Naive thymus-derived CD4-positive, alpha-beta T cell (primary cell): ENCODE measurements around the gene SPAG16. TPM values are rescaled to one million over a fixed set of nuclear protein-coding genes. Genes with fewer than 3 reads are reported as not detected.

Experiments used
- ATAC-seq: fragments of 150-1000 bp; cut with Tn5 transposase; 2 replicates; pipeline ENCODE4 v1.10.0; 2021; ENCODE audit warnings: mild to moderate bottlenecking, moderate library complexity
- CTCF ChIA-PET: fragments of 350-600 bp; sonication (Branson Sonifier 250); formaldehyde crosslinking; loops from one replicate; lab custom pipeline; 2021; ENCODE audit warnings: antibody characterized with exemption; lab: Charles Lee
- POLR2A ChIA-PET: fragments of 350-600 bp; sonication (Branson Sonifier 250); formaldehyde crosslinking; loops from one replicate; lab custom pipeline; 2021; ENCODE audit warnings: antibody characterized with exemption, inconsistent platforms; lab: Charles Lee
- DNase-seq, 9 donors: peaks; one replicate each; pipeline versions ENCODE4 v3.0.0 to v3.0.0-alpha.2; 2020 to 2022; ENCODE audit warnings: mixed read lengths in 1 of 9
- H3K27ac ChIP-seq: one replicate; pipeline ENCODE4 v1.7.0; 2013; ENCODE audit warnings: mild to moderate bottlenecking, low read depth, low read length, moderate library complexity
- H3K27me3 ChIP-seq, 2 donors: one replicate each; pipeline ENCODE4 v1.7.0; 2013; ENCODE audit warnings: low read length in 2 of 2, mild to moderate bottlenecking in 2 of 2, moderate library complexity in 2 of 2; ENCODE audit not compliant: control insufficient read depth in 2 of 2, insufficient read depth in 2 of 2
- H3K36me3 ChIP-seq, 3 experiments: 1 replicate in 2 of 3; 2 replicates in 1 of 3; pipeline ENCODE4 v1.7.0; 2013; ENCODE audit warnings: low read length in 3 of 3, mild to moderate bottlenecking in 3 of 3, moderate library complexity in 1 of 3; ENCODE audit not compliant: insufficient read depth in 3 of 3, control insufficient read depth in 2 of 3
- H3K4me1 ChIP-seq, 2 donors: one replicate each; pipeline ENCODE4 v1.7.0; 2013; ENCODE audit warnings: low read length in 2 of 2, mild to moderate bottlenecking in 2 of 2, moderate library complexity in 1 of 2; ENCODE audit not compliant: control insufficient read depth in 2 of 2, insufficient read depth in 2 of 2
- H3K4me3 ChIP-seq: 2 replicates; pipeline ENCODE4 v1.7.0; 2013; ENCODE audit warnings: mild to moderate bottlenecking, low read length
- H3K9me3 ChIP-seq, 3 experiments: 1 replicate in 2 of 3; 2 replicates in 1 of 3; pipeline ENCODE4 v1.7.0; 2013; ENCODE audit warnings: low read length in 3 of 3; ENCODE audit not compliant: control insufficient read depth in 2 of 3
- H3K27ac Mint-ChIP-seq, 9 donors: one replicate each; pipeline ENCODE4 v1.8.0; 2020 to 2022; ENCODE audit warnings: mixed read lengths in 9 of 9, mild to moderate bottlenecking in 8 of 9, moderate library complexity in 5 of 9, inconsistent platforms in 2 of 9
- H3K27me3 Mint-ChIP-seq, 5 donors: one replicate each; pipeline ENCODE4 v1.8.0; 2021 to 2022; ENCODE audit warnings: mixed read lengths in 5 of 5, mild to moderate bottlenecking in 1 of 5
- H3K36me3 Mint-ChIP-seq, 5 donors: one replicate each; pipeline ENCODE4 v1.8.0; 2020 to 2022; ENCODE audit warnings: mixed read lengths in 5 of 5, mild to moderate bottlenecking in 3 of 5, inconsistent platforms in 1 of 5
- H3K4me1 Mint-ChIP-seq, 7 donors: one replicate each; pipeline ENCODE4 v1.8.0; 2020 to 2022; ENCODE audit warnings: mixed read lengths in 7 of 7, mild to moderate bottlenecking in 3 of 7, inconsistent platforms in 1 of 7
- H3K4me3 Mint-ChIP-seq, 10 donors: one replicate each; pipeline ENCODE4 v1.8.0; 2020 to 2022; ENCODE audit warnings: mild to moderate bottlenecking in 10 of 10, mixed read lengths in 10 of 10, moderate library complexity in 6 of 10, inconsistent platforms in 2 of 10
- H3K9me3 Mint-ChIP-seq, 11 donors: one replicate each; pipeline ENCODE4 v1.8.0; 2020 to 2022; ENCODE audit warnings: mixed read lengths in 11 of 11, mild to moderate bottlenecking in 4 of 11, inconsistent platforms in 1 of 11, moderate library complexity in 1 of 11
- intact Hi-C, 2 donors: fragments of 100-400 bp; cut with micrococcal nuclease; formaldehyde crosslinking; loops; one replicate each; pipeline ENCODE4 v1.15.1; 2023
- microRNA-seq: library from miRNA; unstranded; fragments of <30 nt; microRNA quantifications from one replicate; pipeline ENCODE4 v1.2.0, GENCODE V29; 2022; ENCODE audit warnings: borderline microRNAs expressed
- polyA plus RNA-seq, 2 donors: library from polyadenylated mRNA; unstranded; fragments of 300-500 nt; fragmentation: Illumina TruSeq; gene quantifications; one replicate each; pipeline ENCODE4 v1.2.3, GENCODE V29; 2021
- total RNA-seq, 6 experiments: library from RNA in 5 of 6; stranded (reverse) in 5 of 6; gene quantifications; 1 replicate in 5 of 6; 2 replicates in 1 of 6; pipeline ENCODE4 v1.2.3 and lab custom pipeline; 2021 to 2026

Gene SPAG16
- total and polyA plus RNA-seq, 7 experiments from 2014 or later, result 4.7 to 20.2 (median 7.4) TPM

GRCh38 chr2:214412679-214413078, 1128.4 kb downstream of the SPAG16 start:
- Histone ChIP-seq H3K27ac (no peak overlapping the region), H3K27me3 (no peaks in the 10 kb centered on the region), H3K9me3 (no peaks in the 10 kb centered on the region), H3K4me1 (no peaks in the 10 kb centered on the region), H3K4me3 (no peak overlapping the region), H3K36me3 (no peaks in the 10 kb centered on the region)
- no peak for DNase-seq
- POLR2A ChIA-PET, result no interaction called here
- Mint-ChIP-seq H3K36me3 (no peaks in the 10 kb centered on the region), H3K4me1 (no peaks in the 10 kb centered on the region), H3K27me3 (no peaks in the 10 kb centered on the region), H3K9me3 (peaks cover 0 to 8% (median 0%) of the 10 kb centered on the region in 11 donors), H3K27ac (no peak overlapping the region), H3K4me3 (no peak overlapping the region)
- ATAC-seq, result no peak
- intact Hi-C loops, result no loop called here
- CTCF ChIA-PET, result no interaction called here

- Histone ChIP-seq H3K4me1 (no peaks in the 10 kb centered on the region), H3K4me3 (no peak overlapping the region), H3K9me3 (no peaks in the 10 kb centered on the region), H3K27ac (no peak overlapping the region), H3K27me3 (no peaks in the 10 kb centered on the region), H3K36me3 (no peaks in the 10 kb centered on the region)
- peaks cover 0 to 4% (median 0%) of the 10 kb centered on the region in 11 donors for H3K9me3 Mint-ChIP-seq
- no peak for DNase-seq
- no peak overlapping the region for H3K4me3 Mint-ChIP-seq
- ChIA-PET CTCF (no interaction called here), POLR2A (no interaction called here)
- intact Hi-C loops, result no loop called here
- ATAC-seq, result no peak
- H3K27me3 Mint-ChIP-seq, result peaks cover 0 to 8% (median 0%) of the 10 kb centered on the region in 5 donors
- no peak overlapping the region for H3K27ac Mint-ChIP-seq
- H3K4me1 Mint-ChIP-seq, result no peaks in the 10 kb centered on the region
- no peaks in the 10 kb centered on the region for H3K36me3 Mint-ChIP-seq
These were observed 1152.2 kb downstream of the SPAG16 start for GRCh38 chr2:214436470-214436869.

- intact Hi-C loops, result no loop called here
- DNase-seq, result no peak
- Mint-ChIP-seq H3K9me3 (peaks cover 0 to 6% (median 0%) of the 10 kb centered on the region in 11 donors), H3K27me3 (no peaks in the 10 kb centered on the region), H3K27ac (no peak overlapping the region), H3K4me3 (no peak overlapping the region), H3K4me1 (no peaks in the 10 kb centered on the region), H3K36me3 (no peaks in the 10 kb centered on the region)
- Histone ChIP-seq H3K9me3 (no peaks in the 10 kb centered on the region), H3K4me1 (no peaks in the 10 kb centered on the region), H3K4me3 (no peak overlapping the region), H3K36me3 (no peaks in the 10 kb centered on the region), H3K27me3 (no peaks in the 10 kb centered on the region), H3K27ac (no peak overlapping the region)
- CTCF ChIA-PET, result no interaction called here
- POLR2A ChIA-PET, result no interaction called here
- ATAC-seq, result no peak
These were observed 1166.0 kb downstream of the SPAG16 start for GRCh38 chr2:214450118-214450894.

DNA sequence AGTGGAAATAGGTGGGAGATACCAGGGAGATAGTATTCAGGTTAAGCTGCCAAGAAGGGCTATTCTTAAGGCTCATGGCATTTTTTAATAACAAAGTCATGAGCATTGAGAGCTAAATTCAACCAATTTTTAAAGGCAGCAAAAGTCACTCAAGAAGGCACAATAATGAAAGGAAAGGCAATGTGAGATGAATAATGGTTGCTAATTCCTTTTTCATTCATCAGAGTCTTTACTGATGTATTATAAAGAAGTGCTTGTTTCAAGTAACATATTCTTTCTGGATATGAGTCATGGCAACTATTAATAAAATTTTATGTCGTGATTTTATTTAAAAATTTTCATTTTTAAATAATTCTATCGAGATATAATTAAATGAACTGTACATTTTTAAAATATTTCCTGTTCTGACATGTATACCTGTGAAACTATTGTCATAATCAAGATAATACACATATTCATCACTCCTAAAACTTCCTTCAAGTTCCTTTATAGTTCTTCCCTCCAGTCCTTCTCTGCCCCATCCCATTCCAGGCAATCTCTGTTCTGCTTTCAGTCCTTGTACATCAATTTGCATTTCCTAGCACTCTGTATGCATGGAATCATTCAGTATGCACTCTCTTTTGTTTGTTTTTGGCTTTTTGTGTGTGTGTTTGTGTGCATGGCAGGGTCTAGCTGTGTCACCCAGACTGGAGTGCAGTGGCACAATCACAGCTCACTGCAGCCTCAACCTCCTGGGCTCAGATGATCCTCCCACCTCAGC, 1167.4 kb downstream of the SPAG16 start:
- H3K4me1 ChIP-seq, result no peaks in the 10 kb centered on the region
- intact Hi-C loops, result no loop called here
- H3K36me3 Mint-ChIP-seq, result no peaks in the 10 kb centered on the region
- no peak for ATAC-seq
- POLR2A ChIA-PET, result no interaction called here
- H3K4me3 ChIP-seq, result no peak overlapping the region
- CTCF ChIA-PET, result no interaction called here
- DNase-seq, result no peak
- H3K27me3 Mint-ChIP-seq, result no peaks in the 10 kb centered on the region
- H3K36me3 ChIP-seq, result no peaks in the 10 kb centered on the region
- H3K9me3 Mint-ChIP-seq, result peaks cover 0 to 6% (median 0%) of the 10 kb centered on the region in 11 donors
- H3K27ac ChIP-seq, result no peak overlapping the region
- no peaks in the 10 kb centered on the region for H3K9me3 ChIP-seq
- no peak overlapping the region for H3K27ac Mint-ChIP-seq
- H3K4me3 Mint-ChIP-seq, result no peak overlapping the region
- H3K27me3 ChIP-seq, result no peaks in the 10 kb centered on the region
- H3K4me1 Mint-ChIP-seq, result no peaks in the 10 kb centered on the region

Small RNA genes lying within 50 kb of the gene (microRNA-seq; reads per million reads assigned to microRNA genes)
- not detected for gene MIR4438

Other genes starting within 250 kb of the SPAG16 start
- 10 to 100 TPM in 1 of 5 experiments, 1 to 10 TPM in 4; 3.4 to 23.4 (median 7.3) TPM for gene IKZF2, start 132.9 kb upstream of the SPAG16 start, total RNA-seq
- 1 to 10 TPM in 1 of 2 donors, under 1 TPM in 1; 0.26 to 1.9 TPM for gene IKZF2, start 132.9 kb upstream of the SPAG16 start, polyA plus RNA-seq